GM12891 (cell line): ENCODE measurements around the gene GAS2.

Source experiments
- POLR2A ChIP-seq: IDR thresholded peaks from 2 replicates; pipeline ENCODE4 v1.6.1; 2011; ENCODE audit warnings: low read depth, low read length, control low read depth
- POLR2AphosphoS5 ChIP-seq: IDR thresholded peaks from 2 replicates; pipeline ENCODE4 v1.6.1; 2011; ENCODE audit warnings: low read depth, low read length, control low read depth
- SPI1 ChIP-seq: IDR thresholded peaks from 2 replicates; pipeline ENCODE4 v1.6.1; 2011; ENCODE audit warnings: low read depth, low read length, control low read depth
- TAF1 ChIP-seq: IDR thresholded peaks from 2 replicates; pipeline ENCODE4 v1.6.1; 2011; ENCODE audit warnings: low read depth, low read length, control low read depth

DNA sequence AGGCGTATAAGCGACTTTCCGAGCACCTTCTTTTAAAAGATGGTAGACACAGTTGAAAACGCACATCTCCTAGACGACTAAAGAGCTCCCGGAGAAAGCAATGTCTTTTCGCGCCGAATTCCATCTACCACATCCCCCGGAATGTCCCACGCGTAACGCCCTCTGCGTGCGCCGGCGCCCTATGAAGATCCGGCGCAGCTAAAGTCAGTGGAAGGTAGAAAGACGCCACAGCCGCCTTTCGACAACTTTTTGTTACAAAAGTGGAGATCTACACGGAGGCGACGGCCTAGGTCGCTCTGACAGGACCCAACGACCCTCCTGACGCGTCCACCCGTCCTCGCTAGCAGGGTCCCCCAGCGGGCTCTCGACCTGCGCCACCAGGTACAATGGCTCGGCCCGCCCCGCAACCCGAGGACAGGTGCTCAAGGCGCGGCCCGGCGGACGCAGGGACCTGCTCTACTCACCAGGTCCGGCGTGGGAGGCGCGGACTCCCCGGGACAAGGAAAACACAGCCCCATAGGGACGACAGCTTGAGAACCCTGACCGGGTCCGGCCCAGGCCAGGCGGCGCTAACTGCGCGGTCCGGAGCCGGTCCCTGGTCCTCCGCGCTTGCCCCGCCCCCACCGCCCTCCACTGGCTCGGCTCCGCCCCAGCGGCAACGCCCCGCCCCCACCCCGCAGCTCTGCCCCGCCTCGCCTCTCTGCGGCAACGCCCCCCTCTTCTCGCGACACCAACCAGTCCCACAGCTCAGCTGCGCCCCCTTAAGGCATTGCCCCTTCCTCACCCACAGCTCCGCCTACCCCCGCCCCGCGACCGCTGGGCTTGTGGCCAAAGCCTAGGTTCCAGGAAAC lies 163.0 kb downstream of the GAS2 start, which contains the start of gene SVIP:
- TF ChIP-seq POLR2A (peak; percentile 75), POLR2AphosphoS5 (0 out of 2 replicates have a peak, but pooled peaks have one; percentile 64), SPI1 (0 out of 2 replicates have a peak, but pooled peaks have one; percentile 1), TAF1 (0 out of 2 replicates have a peak, but pooled peaks have one; percentile 20)
